ENCODE results near the gene SHB.

GRCh38 chr9:37916471-37917312 is 152.3 kb downstream of the SHB start:
- TF ChIP-seq EZH2 (IDR thresholded peaks at IDR 0.05; ENCODE audit: borderline replicate concordance), result no peak
- no peak for TF ChIP-seq CTCF (IDR thresholded peaks at IDR 0.05; ENCODE audit: poor library complexity)
